GM18505 (cell line): ENCODE results near the gene CBY2.
"Not testable (repeated sequence)": the region's sequence is repeated elsewhere in the genome, so short reads cannot be mapped to it uniquely, and the experiment has no call there.

Source experiments
- ATAC-seq: cut with Tn5 transposase; IDR thresholded peaks from one replicate; pipeline ENCODE4 v1.9.1; 2021; ENCODE audit not compliant: unreplicated experiment
- POLR2A ChIP-seq: IDR thresholded peaks from 4 replicates; pipeline ENCODE4 v1.6.1; 2011; ENCODE audit warnings: borderline replicate concordance; ENCODE audit not compliant: insufficient read depth, insufficient read length; ENCODE audit errors: extremely low read depth

The CBY2 gene

DNA sequence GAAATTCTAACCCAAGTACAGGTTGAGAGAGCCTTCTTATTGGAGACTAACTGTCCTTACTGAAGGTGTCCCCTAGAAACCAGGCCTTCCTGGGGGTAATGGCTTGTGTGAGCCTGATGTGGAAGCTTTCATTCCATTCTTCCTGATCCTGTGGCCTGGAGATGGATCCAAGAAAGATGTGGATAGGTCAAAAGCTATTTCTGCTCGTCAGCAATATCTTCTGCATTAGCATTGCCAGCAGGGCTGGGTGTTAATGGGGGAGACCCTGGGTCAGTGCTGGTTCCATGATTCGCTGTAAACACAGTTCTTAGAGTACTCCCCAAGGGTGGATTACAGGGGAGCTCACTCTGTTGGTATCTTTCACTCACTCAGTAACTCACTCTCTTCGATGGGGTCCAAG lies 42.9 kb downstream of the CBY2 start:
- no peak for TF ChIP-seq POLR2A

DNA sequence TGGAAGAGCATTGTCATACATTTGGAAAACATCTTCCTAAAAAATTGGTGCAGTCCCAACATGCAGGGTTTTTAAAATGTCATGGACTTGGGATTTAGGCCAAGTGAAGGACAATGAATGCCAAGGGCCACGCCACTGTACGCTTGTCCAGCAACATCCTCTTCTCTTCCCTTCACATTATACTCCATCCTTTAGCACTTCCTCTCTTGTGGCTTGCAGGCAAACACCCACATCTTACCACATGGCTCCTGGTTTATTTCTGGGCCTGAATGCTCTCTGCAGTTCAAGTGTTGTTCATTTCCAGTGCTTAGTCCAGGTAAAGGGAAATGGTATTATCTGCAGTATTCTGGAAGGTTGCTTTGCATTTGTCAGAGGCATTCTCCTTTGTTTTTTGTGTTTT lies 45.0 kb downstream of the CBY2 start:
- TF ChIP-seq POLR2A, result no peak
- ATAC-seq, result no peak

More for the DNA sequence above, 42.9 kb downstream of the CBY2 start:
- no peak for ATAC-seq

DNA sequence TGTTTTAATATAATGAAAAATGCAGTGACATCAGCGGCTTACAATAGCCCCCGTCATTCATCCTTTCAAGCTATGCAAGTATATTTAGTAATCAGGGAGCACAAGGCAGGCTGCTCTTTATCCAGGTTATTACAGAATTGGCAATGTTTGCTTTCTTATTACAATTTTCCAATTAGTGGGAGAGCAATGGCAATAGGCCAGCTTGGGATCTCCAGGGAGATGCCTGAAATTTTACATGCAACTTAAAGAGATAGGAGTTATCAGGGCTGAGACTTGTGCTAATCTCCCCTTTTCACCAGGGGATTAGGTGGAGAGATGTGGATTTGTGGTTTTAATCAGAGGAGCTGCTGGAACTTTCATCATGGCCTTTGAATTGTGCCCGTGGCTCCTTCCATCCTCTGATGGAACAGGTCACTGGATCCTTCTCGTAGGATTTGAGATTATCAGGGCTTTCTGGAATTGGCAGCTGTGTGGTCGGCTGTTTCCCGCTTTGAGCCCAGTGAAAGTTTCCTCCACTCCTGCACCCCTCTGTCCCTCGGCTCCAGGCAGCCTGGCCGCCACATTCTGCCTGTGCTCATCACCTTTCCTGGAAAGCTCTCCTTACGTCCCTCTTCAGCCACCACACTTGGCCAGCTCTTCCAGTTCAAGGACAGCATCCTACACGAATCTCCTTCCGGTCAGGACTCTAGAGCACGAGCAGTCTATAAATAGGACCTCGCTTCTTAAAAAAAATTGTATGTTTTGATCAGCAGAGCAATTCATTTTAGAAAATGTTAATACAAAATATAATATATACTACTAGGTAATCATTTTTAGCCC lies 47.0 kb downstream of the CBY2 start:
- TF ChIP-seq POLR2A, result no peak
- ATAC-seq, result no peak

DNA sequence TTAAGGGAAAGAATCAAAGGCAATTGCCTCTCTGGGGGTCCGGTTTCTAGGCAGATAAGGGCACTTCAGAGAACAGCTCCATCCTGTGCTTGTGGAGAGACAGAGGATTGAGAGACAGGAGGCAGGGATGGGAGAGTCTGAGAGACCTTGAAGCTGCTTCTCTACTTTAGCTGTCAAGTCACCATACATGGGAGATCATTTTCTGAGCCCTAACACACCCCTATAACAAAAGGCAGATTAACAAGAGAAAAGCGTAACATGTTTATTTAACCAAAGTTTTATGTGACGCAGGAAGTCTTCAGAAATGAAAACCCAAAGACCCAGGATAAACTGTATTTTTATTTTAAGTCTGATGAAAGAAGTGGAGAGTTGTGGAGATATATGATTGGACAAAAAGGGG lies 48.4 kb downstream of the CBY2 start:
- TF ChIP-seq POLR2A, result no peak
- ATAC-seq, result no peak

DNA sequence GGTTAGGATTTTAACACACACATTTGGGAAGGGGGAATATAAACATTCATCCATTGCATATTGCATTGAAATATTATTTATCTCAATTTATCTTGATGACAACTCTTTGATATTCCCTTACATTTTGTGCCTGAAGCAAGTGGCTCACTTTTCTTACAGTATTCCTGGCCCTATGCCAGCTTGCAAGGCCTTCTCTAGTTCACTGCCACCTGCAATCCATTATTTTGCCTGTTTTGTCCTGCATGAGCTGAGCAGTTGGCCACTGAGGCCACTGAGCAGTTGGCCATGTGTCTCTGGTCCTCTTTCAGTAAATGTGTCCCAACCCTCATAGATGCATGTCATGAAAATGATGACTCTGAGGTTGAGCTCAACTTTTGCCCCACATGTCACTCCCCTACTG lies 49.8 kb downstream of the CBY2 start:
- ATAC-seq, result no peak

DNA sequence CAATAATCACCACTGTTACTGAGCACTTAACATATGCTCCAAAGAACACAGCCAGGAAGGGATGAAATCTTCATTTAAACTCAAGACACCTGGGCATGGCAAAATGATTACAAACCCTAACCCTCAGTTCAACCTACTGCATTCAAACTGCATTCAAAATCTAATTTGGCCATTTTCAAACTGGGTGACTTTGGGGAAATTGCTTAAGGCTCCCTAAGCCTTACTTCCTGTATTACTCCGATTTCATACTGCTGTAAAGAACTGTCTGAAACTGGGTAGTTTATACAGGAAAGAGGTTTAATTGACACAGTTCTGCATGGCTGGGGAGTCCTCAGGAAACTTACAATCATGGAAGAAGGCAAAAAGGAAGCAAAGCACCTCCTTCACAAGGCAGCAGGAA lies 50.4 kb downstream of the CBY2 start:
- no peak for TF ChIP-seq POLR2A
- no peak for ATAC-seq

More for the DNA sequence above, 49.8 kb downstream of the CBY2 start:
- TF ChIP-seq POLR2A, result no peak

DNA sequence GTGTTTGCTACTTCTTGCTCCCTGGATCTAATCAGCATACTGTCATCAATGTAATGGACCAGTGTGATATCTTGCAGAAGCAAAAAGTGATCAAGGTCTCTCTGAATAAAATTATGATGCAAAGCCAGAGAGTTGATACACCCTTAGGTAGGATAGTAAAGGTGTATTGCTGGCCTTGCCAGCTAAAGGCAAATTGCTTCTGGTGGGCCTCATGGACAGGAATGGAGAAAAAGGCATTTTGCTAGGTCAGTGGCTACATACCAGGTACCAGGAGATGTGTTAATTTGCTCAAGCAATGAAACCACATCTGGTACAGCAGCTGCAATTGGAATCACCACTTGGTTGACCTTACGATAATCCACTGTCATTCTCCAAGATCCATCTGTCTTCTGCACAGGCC lies 54.4 kb downstream of the CBY2 start:
- ATAC-seq, result not testable (repeated sequence)

DNA sequence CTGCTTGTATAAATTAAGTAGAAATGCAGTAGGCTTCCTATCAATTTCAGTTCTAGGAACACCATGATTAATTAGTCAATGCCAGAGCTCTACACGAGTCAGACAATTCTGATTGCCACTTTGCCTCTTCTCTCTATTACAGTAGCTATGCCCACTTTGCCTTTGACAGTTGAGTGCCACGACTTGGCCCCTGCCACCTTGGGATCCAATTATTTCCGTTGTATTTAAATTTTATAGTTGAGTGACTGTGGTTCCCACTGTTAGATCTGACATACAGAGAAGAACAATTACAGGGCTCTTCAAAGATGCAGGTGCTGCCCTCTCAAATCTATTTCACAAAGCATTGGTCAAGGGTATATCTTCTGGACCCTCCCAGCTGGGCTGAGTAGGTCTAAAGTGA lies 55.5 kb downstream of the CBY2 start:
- not testable (repeated sequence) for ATAC-seq

DNA sequence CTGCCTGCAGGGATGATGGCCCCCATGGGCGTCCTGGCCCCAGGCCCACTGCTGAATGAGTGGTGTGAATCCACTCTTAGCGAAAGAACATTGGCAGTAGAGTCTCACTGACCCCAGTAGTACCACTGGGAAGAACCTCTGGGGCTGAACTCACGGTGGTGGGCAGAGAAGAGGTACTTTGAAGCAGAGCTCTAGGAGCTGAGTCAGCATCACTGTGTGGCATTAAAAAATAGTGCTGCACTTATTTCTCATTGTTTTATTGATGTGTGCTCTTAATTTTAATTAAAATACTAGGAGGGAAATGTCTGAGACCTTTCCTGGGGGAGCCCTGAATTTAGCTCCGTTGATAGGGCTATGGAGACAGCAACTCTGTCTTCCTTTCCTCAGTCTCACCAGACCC lies 61.3 kb downstream of the CBY2 start:
- TF ChIP-seq POLR2A, result no peak
- no peak for ATAC-seq
